Upper lobe of left lung (tissue), 4 donors: ENCODE data around the gene HOXA7.

ENCODE experiments used
- CTCF ChIP-seq, 6 experiments: fragments of 450-650 bp in 4 of 6; fragments of 200-600 bp in 2 of 6; sonication (generic) in 2 of 6; IDR thresholded peaks; one replicate each; pipeline ENCODE4 v1.5.1; 2016 to 2019; ENCODE audit warnings: antibody characterized with exemption in 6 of 6
- EP300 ChIP-seq, 4 donors: sonication (generic); formaldehyde crosslinking; IDR thresholded peaks; one replicate each; pipeline ENCODE4 v1.5.1; 2017; ENCODE audit warnings: antibody characterized with exemption in 4 of 4, control low read depth in 2 of 4
- POLR2AphosphoS5 ChIP-seq, 2 donors: sonication (generic); formaldehyde crosslinking; IDR thresholded peaks; one replicate each; pipeline ENCODE4 v1.5.1; 2017; ENCODE audit warnings: antibody characterized with exemption in 2 of 2

DNA sequence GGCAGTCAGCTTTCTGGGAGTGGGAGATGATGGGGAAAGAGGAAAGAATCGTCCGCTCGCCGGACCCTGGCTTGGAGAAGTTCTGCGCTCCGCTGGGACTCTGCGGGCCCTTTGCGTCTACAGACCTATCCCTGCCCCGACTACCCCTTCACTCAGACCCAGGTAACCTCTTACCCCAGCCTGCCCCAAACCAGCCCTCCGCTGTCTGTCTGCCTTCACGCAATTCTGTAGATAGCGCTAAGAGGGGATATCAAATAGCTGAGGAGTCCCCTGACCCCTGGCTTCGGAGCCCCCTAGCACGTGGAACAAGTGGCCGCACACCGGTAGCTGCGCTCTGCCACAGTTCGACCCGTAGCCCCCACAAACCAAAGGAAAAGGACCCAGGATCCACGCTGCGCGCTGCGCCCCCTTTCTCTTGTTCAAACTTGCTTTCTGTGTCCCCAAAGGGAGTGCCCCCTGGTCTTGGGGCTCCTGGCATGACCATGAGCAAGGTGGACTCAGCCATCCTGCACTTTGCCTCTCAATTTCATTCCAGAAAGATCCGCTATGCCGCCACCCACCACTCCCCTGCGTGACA is 32.9 kb downstream of the HOXA7 start:
- no peak for TF ChIP-seq CTCF (IDR thresholded peaks at IDR 0.05)
- TF ChIP-seq EP300 (IDR thresholded peaks at IDR 0.05) = no peak
- no peak for TF ChIP-seq POLR2AphosphoS5 (IDR thresholded peaks at IDR 0.05)
